WTC11 (cell line): ENCODE measurements around the gene ARHGAP22. TPM values are rescaled to one million over a fixed set of nuclear protein-coding genes. Genes with fewer than 3 reads are reported as not detected.

Experiments used
- ATAC-seq: fragments of 200-7000 bp; cut with Tn5 transposase; 2 replicates; pipeline ENCODE4 v1.10.0; 2021; ENCODE audit warnings: mild to moderate bottlenecking, moderate library complexity
- CTCF ChIA-PET: fragments of 300-600 bp; sonication (Branson Sonifier 250); formaldehyde crosslinking; loops from one replicate; lab custom pipeline; 2021; ENCODE audit warnings: antibody characterized with exemption; lab: Charles Lee
- POLR2A ChIA-PET: fragments of 350-600 bp; sonication (Branson Sonifier 250); formaldehyde crosslinking; loops from one replicate; lab custom pipeline; 2021; ENCODE audit warnings: antibody characterized with exemption; lab: Charles Lee
- DNase-seq: peaks from one replicate; pipeline ENCODE4 v3.0.0; 2021; ENCODE audit warnings: low spot score
- H3K27ac Mint-ChIP-seq: 2 replicates; pipeline ENCODE4 v1.8.0; 2021; ENCODE audit warnings: mixed read lengths
- H3K27me3 Mint-ChIP-seq: 2 replicates; pipeline ENCODE4 v1.8.0; 2021; ENCODE audit warnings: low read depth, mild to moderate bottlenecking, moderate library complexity, mixed read lengths
- H3K36me3 Mint-ChIP-seq: 2 replicates; pipeline ENCODE4 v1.8.0; 2021; ENCODE audit warnings: mixed read lengths
- H3K4me1 Mint-ChIP-seq: 2 replicates; pipeline ENCODE4 v1.8.0; 2022; ENCODE audit warnings: mixed read lengths
- H3K4me3 Mint-ChIP-seq: 2 replicates; pipeline ENCODE4 v1.8.0; 2021; ENCODE audit warnings: mild to moderate bottlenecking, moderate library complexity, mixed read lengths
- H3K9me3 Mint-ChIP-seq: 2 replicates; pipeline ENCODE4 v1.8.0; 2021; ENCODE audit warnings: mixed read lengths
- MXD4 ChIP-seq: fragments of 250-450 bp; sonication (Bioruptor Pico); IDR thresholded peaks from 2 replicates; pipeline ENCODE4 v1.8.0; 2021; ENCODE audit warnings: mild to moderate bottlenecking, moderate library complexity, borderline replicate concordance
- NFYB ChIP-seq: sonication (generic); formaldehyde crosslinking; conservative IDR thresholded peaks from 2 replicates; pipeline ENCODE4 v1.8.0; 2022; ENCODE audit warnings: low read depth, missing genetic modification reagents
- RELA ChIP-seq: sonication (generic); formaldehyde crosslinking; IDR thresholded peaks from 2 replicates; pipeline ENCODE4 v1.8.1; 2022; ENCODE audit warnings: missing genetic modification reagents, mild to moderate bottlenecking, borderline replicate concordance
- TCF7 ChIP-seq: sonication (generic); formaldehyde crosslinking; IDR thresholded peaks from 2 replicates; pipeline ENCODE4 v1.8.0; 2022; ENCODE audit warnings: mild to moderate bottlenecking, low read depth, missing genetic modification reagents, moderate library complexity
- TEAD1 ChIP-seq: sonication (generic); formaldehyde crosslinking; IDR thresholded peaks from 2 replicates; pipeline ENCODE4 v1.8.0; 2022; ENCODE audit warnings: mild to moderate bottlenecking, missing genetic modification reagents
- TEAD4 ChIP-seq: sonication (generic); formaldehyde crosslinking; IDR thresholded peaks from 2 replicates; pipeline ENCODE4 v1.8.0; 2022; ENCODE audit warnings: mild to moderate bottlenecking, missing genetic modification reagents
- ZNF263 ChIP-seq: sonication (generic); formaldehyde crosslinking; IDR thresholded peaks from 2 replicates; pipeline ENCODE4 v1.8.1; 2022; ENCODE audit warnings: low read depth, mild to moderate bottlenecking, moderate library complexity, missing genetic modification reagents
- total RNA-seq: library from RNA; stranded (reverse); gene quantifications from 3 replicates; pipeline ENCODE4 v1.2.3, GENCODE V29; 2021
- TF ChIP-seq, protein P1 (sequence below): sonication (generic); formaldehyde crosslinking; IDR thresholded peaks from 2 replicates; pipeline ENCODE4 v1.8.1; 2022; ENCODE audit warnings: missing genetic modification reagents, borderline replicate concordance
- TF ChIP-seq, protein P2 (sequence below): sonication (generic); formaldehyde crosslinking; IDR thresholded peaks from 2 replicates; pipeline ENCODE4 v1.8.0; 2022; ENCODE audit warnings: mild to moderate bottlenecking, missing genetic modification reagents
- TF ChIP-seq, protein P3 (sequence below): sonication (generic); formaldehyde crosslinking; conservative IDR thresholded peaks from 2 replicates; pipeline ENCODE4 v1.8.1; 2023; ENCODE audit warnings: mild to moderate bottlenecking, low read depth, missing genetic modification reagents, moderate library complexity
- TF ChIP-seq, protein P4 (sequence below): sonication (generic); formaldehyde crosslinking; IDR thresholded peaks from 2 replicates; pipeline ENCODE4 v1.8.0; 2023; ENCODE audit warnings: missing genetic modification reagents

Gene ARHGAP22
- total RNA-seq, 1 experiment from 2014 or later: 8.6 TPM

DNA sequence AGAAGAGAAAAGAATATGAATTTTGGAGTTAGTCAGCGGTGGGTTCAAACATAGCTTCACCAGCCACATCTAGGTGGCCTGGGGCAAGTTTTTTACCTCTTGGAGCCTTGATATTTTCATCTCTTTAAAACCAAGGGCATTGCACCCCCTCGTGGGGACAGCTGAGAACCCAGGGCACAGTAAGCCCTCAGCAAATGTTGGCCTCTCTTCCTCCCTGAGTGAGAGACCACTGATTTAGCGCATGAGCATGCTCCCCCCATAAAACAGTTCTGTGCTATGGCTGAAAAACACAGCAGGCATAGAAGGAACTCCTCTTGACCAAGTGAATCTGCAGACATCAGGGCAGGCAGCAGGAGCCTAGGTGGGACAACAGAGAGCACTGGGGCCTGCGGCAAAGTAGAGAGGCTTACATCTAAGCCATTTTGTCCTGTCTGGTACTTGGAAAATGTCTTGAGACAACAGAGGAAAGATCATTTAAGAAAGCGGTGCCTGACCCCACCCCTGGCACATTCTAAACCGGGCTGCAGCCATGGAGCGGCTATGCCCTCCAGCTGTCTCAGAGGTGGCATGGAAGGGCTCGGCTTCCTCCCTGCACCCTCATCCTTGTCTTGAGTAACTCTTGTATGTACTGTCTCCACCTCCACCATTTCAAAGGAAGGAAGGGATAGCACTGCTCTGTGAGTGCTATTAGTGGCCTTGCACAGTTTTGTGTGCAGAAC, 94.7 kb downstream of the ARHGAP22 start (continued):
- no peak for TF ChIP-seq MXD4 (CRISPR knock-in tag)
- no peak for TF ChIP-seq TCF7 (CRISPR knock-in tag)
- no peak for TF ChIP-seq RELA (CRISPR knock-in tag)
- TF ChIP-seq, protein P1, sequence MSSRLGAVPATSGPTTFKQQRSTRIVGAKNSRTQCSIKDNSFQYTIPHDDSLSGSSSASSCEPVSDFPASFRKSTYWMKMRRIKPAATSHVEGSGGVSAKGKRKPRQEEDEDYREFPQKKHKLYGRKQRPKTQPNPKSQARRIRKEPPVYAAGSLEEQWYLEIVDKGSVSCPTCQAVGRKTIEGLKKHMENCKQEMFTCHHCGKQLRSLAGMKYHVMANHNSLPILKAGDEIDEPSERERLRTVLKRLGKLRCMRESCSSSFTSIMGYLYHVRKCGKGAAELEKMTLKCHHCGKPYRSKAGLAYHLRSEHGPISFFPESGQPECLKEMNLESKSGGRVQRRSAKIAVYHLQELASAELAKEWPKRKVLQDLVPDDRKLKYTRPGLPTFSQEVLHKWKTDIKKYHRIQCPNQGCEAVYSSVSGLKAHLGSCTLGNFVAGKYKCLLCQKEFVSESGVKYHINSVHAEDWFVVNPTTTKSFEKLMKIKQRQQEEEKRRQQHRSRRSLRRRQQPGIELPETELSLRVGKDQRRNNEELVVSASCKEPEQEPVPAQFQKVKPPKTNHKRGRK: no peak
- TF ChIP-seq TEAD4: no peak
- TF ChIP-seq NFYB: no peak
- no peak for TF ChIP-seq ZNF263 (CRISPR knock-in tag)

DNA sequence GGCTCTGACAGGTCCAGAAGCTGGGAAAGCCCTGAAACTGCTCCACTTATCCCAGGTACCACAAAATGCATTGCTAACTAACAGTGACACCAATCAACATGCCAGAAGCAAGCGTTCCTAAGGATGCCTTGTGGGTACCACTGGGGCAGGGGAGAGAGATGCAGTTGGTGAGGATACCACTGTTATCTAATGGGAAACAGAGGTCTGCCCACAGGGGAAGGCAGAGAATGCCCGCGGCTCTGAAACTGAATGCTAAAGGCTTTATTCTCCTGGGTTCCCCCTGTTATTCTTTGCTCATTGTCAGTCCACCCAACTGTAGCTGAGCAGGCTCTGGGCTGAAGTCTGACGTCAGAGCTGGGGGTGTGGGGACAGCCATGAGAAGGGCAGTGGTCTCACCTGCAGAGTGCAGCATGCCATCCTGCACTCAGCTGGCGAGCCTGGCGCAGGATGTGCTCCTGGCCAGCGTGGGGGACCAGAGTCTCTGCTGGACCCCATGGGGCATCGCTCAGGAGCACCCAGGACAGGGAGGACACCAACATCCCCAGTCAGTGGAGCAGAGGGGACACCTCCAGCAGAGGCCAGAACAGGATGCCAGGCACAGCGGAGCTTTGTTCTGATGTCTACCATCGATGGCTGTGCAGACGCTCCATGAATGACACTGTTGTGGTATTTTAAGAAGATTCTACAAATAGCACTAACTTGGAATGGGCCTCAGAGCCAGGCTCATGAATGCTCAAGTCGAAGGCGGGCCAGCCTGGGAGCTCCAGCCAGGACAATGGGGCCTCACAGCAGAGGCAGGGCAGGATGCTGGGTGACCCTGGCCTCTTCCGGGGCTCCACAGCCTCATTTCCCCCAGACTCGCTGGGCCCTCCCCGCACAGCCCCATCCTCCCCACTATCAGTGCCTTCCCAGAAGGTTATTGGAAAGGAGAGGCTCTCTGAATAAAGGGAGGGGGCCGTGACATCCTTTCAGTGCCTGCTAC, 95.8 kb downstream of the ARHGAP22 start:
- peaks cover 5% of the 10 kb centered on the region for H3K36me3 Mint-ChIP-seq
- CTCF ChIA-PET: interaction anchor here (0.9 to 8.7 kb wide), 8 partner anchors 16 to 159 kb away, joined by 3 to 82 read pairs (median 4); no protein-coding TSS in a partner anchor
- no peak overlapping the region for H3K4me3 Mint-ChIP-seq
- POLR2A ChIA-PET: no interaction called here
- DNase-seq (no peak), ATAC-seq (no peak)
- peaks cover 40% of the 10 kb centered on the region for H3K4me1 Mint-ChIP-seq
- TF ChIP-seq, protein P2, sequence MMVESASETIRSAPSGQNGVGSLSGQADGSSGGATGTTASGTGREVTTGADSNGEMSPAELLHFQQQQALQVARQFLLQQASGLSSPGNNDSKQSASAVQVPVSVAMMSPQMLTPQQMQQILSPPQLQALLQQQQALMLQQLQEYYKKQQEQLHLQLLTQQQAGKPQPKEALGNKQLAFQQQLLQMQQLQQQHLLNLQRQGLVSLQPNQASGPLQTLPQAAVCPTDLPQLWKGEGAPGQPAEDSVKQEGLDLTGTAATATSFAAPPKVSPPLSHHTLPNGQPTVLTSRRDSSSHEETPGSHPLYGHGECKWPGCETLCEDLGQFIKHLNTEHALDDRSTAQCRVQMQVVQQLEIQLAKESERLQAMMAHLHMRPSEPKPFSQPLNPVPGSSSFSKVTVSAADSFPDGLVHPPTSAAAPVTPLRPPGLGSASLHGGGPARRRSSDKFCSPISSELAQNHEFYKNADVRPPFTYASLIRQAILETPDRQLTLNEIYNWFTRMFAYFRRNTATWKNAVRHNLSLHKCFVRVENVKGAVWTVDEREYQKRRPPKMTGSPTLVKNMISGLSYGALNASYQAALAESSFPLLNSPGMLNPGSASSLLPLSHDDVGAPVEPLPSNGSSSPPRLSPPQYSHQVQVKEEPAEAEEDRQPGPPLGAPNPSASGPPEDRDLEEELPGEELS (CRISPR knock-in tag): no peak
- no peak for TF ChIP-seq TCF7 (CRISPR knock-in tag)
- TF ChIP-seq, protein P3, sequence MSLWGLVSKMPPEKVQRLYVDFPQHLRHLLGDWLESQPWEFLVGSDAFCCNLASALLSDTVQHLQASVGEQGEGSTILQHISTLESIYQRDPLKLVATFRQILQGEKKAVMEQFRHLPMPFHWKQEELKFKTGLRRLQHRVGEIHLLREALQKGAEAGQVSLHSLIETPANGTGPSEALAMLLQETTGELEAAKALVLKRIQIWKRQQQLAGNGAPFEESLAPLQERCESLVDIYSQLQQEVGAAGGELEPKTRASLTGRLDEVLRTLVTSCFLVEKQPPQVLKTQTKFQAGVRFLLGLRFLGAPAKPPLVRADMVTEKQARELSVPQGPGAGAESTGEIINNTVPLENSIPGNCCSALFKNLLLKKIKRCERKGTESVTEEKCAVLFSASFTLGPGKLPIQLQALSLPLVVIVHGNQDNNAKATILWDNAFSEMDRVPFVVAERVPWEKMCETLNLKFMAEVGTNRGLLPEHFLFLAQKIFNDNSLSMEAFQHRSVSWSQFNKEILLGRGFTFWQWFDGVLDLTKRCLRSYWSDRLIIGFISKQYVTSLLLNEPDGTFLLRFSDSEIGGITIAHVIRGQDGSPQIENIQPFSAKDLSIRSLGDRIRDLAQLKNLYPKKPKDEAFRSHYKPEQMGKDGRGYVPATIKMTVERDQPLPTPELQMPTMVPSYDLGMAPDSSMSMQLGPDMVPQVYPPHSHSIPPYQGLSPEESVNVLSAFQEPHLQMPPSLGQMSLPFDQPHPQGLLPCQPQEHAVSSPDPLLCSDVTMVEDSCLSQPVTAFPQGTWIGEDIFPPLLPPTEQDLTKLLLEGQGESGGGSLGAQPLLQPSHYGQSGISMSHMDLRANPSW (CRISPR knock-in tag): no peak
- no peak for TF ChIP-seq NFYB
- no peak for TF ChIP-seq TEAD1
- no peak overlapping the region for H3K27ac Mint-ChIP-seq
- peaks cover 7% of the 10 kb centered on the region for H3K9me3 Mint-ChIP-seq
- no peaks in the 10 kb centered on the region for H3K27me3 Mint-ChIP-seq

DNA sequence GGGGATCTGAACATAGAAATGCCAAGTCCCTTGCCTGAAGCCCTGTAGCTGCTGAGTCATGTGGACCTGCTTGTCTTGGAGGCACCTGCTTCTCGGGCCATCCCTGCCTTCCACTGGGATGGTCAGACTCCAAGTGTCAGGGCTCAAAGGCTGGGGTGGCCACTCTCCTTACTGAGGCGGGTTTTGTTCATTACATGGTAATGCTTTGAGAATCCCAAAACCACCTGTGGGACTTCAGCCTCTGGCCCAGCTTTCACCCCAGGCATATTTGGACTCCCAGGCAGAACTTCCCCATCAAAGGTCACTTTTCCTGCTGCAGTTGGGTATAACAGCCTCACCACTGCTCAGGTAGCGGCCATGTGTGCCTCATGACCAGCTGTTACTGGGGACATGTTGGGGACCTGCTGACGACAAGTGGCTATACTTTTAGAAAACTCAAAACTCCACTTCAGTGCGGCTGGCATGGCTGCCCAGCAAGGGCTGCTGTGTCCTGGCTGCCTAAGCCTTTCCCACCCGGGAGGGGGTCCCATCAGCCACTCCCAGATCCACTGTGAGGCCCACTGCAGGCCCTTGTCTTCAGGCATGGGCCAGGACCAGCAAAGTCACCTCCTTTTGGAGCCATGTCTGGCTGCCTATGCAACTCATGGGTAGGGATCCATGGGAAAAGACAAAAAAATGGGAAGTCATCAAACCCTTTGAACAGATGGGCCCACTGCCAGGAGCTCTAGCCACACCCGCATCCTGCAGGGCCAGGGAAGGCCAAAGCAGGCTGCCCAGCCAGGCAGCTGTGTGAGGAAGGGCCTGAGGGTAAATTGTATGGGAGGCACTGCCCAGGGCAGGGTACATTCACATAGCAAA, 96.7 kb downstream of the ARHGAP22 start:
- H3K4me1 Mint-ChIP-seq: peaks cover 40% of the 10 kb centered on the region
- no peaks in the 10 kb centered on the region for H3K27me3 Mint-ChIP-seq
- ATAC-seq: no peak
- no peaks in the 10 kb centered on the region for H3K36me3 Mint-ChIP-seq
- ChIA-PET CTCF (interaction anchor here (0.6 to 8.7 kb wide), 3 partner anchors 20 to 63 kb away, joined by 3 to 82 read pairs (median 4); no protein-coding TSS in a partner anchor), POLR2A (no interaction called here)
- H3K9me3 Mint-ChIP-seq: no peaks in the 10 kb centered on the region
- H3K27ac Mint-ChIP-seq: no peak overlapping the region
- no peak overlapping the region for H3K4me3 Mint-ChIP-seq
- DNase-seq: no peak
- TF ChIP-seq, protein P4, sequence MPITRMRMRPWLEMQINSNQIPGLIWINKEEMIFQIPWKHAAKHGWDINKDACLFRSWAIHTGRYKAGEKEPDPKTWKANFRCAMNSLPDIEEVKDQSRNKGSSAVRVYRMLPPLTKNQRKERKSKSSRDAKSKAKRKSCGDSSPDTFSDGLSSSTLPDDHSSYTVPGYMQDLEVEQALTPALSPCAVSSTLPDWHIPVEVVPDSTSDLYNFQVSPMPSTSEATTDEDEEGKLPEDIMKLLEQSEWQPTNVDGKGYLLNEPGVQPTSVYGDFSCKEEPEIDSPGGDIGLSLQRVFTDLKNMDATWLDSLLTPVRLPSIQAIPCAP (CRISPR knock-in tag): no peak
- TF ChIP-seq, all 79 proteins: peak for 0
